Ovary (tissue), 3 donors: ENCODE measurements around the gene CIZ1.
"Not testable (repeated sequence)": the region's sequence is repeated elsewhere in the genome, so short reads cannot be mapped to it uniquely, and the experiment has no call there.

Experiments
- CTCF ChIP-seq, 3 donors: fragments of 450-650 bp in 2 of 3; fragments of 200-600 bp in 1 of 3; IDR thresholded peaks; one replicate each; pipeline versions ENCODE4 v1.5.1 to v1.8.0; 2016 to 2022; ENCODE audit warnings: antibody characterized with exemption in 3 of 3, mild to moderate bottlenecking in 1 of 3
- POLR2A ChIP-seq: fragments of 450-650 bp; IDR thresholded peaks from one replicate; pipeline ENCODE4 v1.6.1; 2017; ENCODE audit warnings: antibody characterized with exemption, mild to moderate bottlenecking, moderate library complexity
- donor health status: DM: no; HTN: no; CAD: no.

GRCh38 chr9:128129976-128130590 is 61.3 kb downstream of the CIZ1 start:
- TF ChIP-seq CTCF (IDR thresholded peaks at IDR 0.05); POLR2A: not testable (repeated sequence)
